OCI-M1 (cell line): ENCODE results near the gene TMEM11.
A peak's percentile ranks its signal among the peaks of the same experiment; 100 is the strongest.
"Not testable (repeated sequence)": the region's sequence is repeated elsewhere in the genome, so short reads cannot be mapped to it uniquely, and the experiment has no call there.

ENCODE experiments used
- DNase-seq: peaks from one replicate; lab custom pipeline; 2025; lab: John Stamatoyannopoulos, UW

The TMEM11 gene

GRCh38 chr17:21242026-21242697 lies 28.2 kb upstream of the TMEM11 start:
- DNase-seq = no peak

GRCh38 chr17:21241564-21241963 lies 27.6 kb upstream of the TMEM11 start:
- no peak for DNase-seq

- no peak for DNase-seq
Observed at GRCh38 chr17:21240369-21241055, 26.6 kb upstream of the TMEM11 start.

- peak; percentile 80 for DNase-seq
Observed at GRCh38 chr17:21239680-21240368, 25.9 kb upstream of the TMEM11 start.

- DNase-seq = no peak
Observed at GRCh38 chr17:21235921-21236320, 22.0 kb upstream of the TMEM11 start.

GRCh38 chr17:21233581-21234347 lies 19.8 kb upstream of the TMEM11 start:
- no peak for DNase-seq

GRCh38 chr17:21232033-21232749 lies 18.2 kb upstream of the TMEM11 start:
- no peak for DNase-seq

- no peak for DNase-seq
Observed at GRCh38 chr17:21231533-21231932, 17.6 kb upstream of the TMEM11 start.

GRCh38 chr17:21228845-21229244 lies 14.9 kb upstream of the TMEM11 start:
- DNase-seq = no peak

GRCh38 chr17:21228111-21228510 lies 14.2 kb upstream of the TMEM11 start:
- DNase-seq = no peak

GRCh38 chr17:21227277-21227676 lies 13.3 kb upstream of the TMEM11 start:
- not testable (repeated sequence) for DNase-seq

GRCh38 chr17:21223086-21223485 lies 9.1 kb upstream of the TMEM11 start:
- no peak for DNase-seq

- DNase-seq = no peak
Observed at GRCh38 chr17:21218831-21219380, 4.9 kb upstream of the TMEM11 start.

- DNase-seq = peak; percentile 89
Observed at GRCh38 chr17:21218101-21218500, 4.1 kb upstream of the TMEM11 start.

- DNase-seq = no peak
Observed at GRCh38 chr17:21217346-21217745, 3.4 kb upstream of the TMEM11 start.

GRCh38 chr17:21215935-21216334 lies 2.0 kb upstream of the TMEM11 start:
- no peak for DNase-seq

GRCh38 chr17:21214777-21215541 lies 998 bp upstream of the TMEM11 start:
- DNase-seq = peak; percentile 71

GRCh38 chr17:21213638-21214014 lies 335 bp downstream of the TMEM11 start:
- peak; percentile 64 for DNase-seq

GRCh38 chr17:21212826-21213637 lies 929 bp downstream of the TMEM11 start:
- DNase-seq = peak; percentile 49
